GM12878 (cell line): Measurements from ENCODE around the gene ATP5F1B. TPM values are rescaled to one million over a fixed set of nuclear protein-coding genes. Genes with fewer than 3 reads are reported as not detected.

Source experiments
- BCL11A ChIP-seq: IDR thresholded peaks from 2 replicates; pipeline ENCODE4 v1.6.1; 2011; ENCODE audit warnings: low read depth, low read length
- CEBPB ChIP-seq, 2 experiments: fragments of 150-350 bp in 1 of 2; IDR thresholded peaks; 2 replicates each; pipeline ENCODE4 v1.6.1; 2012 to 2014; ENCODE audit warnings: low read depth in 2 of 2, low read length in 2 of 2, borderline replicate concordance in 1 of 2, inconsistent platforms in 1 of 2
- CHD4 ChIP-seq: fragments of 200-600 bp; sonication (generic); IDR thresholded peaks from 2 replicates; pipeline ENCODE4 v1.6.1; 2016; ENCODE audit warnings: mild to moderate bottlenecking
- IKZF1 ChIP-seq: fragments of 450-650 bp; conservative IDR thresholded peaks from 2 replicates; pipeline ENCODE4 v1.6.1; 2017; ENCODE audit warnings: antibody characterized with exemption, mild to moderate bottlenecking
- IKZF2 ChIP-seq, 2 experiments: fragments of 450-650 bp; IDR thresholded peaks; 2 replicates each; pipeline ENCODE4 v1.6.1; 2017; ENCODE audit warnings: mild to moderate bottlenecking in 2 of 2, moderate library complexity in 2 of 2
- MTA2 ChIP-seq: fragments of 450-650 bp; IDR thresholded peaks from 2 replicates; pipeline ENCODE4 v1.6.1; 2016; ENCODE audit warnings: low read depth, mild to moderate bottlenecking, moderate library complexity
- NKRF ChIP-seq: fragments of 450-650 bp; conservative IDR thresholded peaks from 2 replicates; pipeline ENCODE4 v1.6.1; 2017; ENCODE audit warnings: mild to moderate bottlenecking, moderate library complexity
- SP1 ChIP-seq: IDR thresholded peaks from one replicate; pipeline ENCODE4 v1.6.1; 2011; ENCODE audit warnings: low read depth, low read length
- SUZ12 ChIP-seq: fragments of 200-600 bp; sonication (generic); IDR thresholded peaks from one replicate; pipeline ENCODE4 v1.6.1; 2018; ENCODE audit warnings: antibody characterized with exemption, mild to moderate bottlenecking; ENCODE audit not compliant: unreplicated experiment
- YY1 ChIP-seq: IDR thresholded peaks from 2 replicates; pipeline ENCODE4 v1.6.1; 2011; ENCODE audit warnings: low read depth, mild to moderate bottlenecking, low read length
- polyA plus RNA-seq, 11 experiments: library from polyadenylated mRNA; depleted of rRNA in 4 of 11; unstranded in 6 of 11; stranded (reverse) in 5 of 11; fragments of >200 nt; fragmentation: Nextera tagmentation in 4 of 11; fragmentation: Illumina TruSeq in 1 of 11; extraction: Ambion mirVana in 4 of 11; extraction: Trizol in 1 of 11; gene quantifications; 1 replicate in 1 of 11; 2 replicates in 10 of 11; pipeline versions ENCODE4 v1.2.1 to v1.2.3, GENCODE V29; 2011 to 2016; ENCODE audit warnings: inconsistent platforms in 2 of 11, missing spikeins in 2 of 11, low read depth in 1 of 11
- total RNA-seq, 4 experiments: library from RNA; depleted of rRNA in 3 of 4; stranded (reverse); fragments of >200 nt in 3 of 4; fragmentation: Illumina TruSeq in 1 of 4; extraction: Trizol in 1 of 4; gene quantifications; 2 replicates each; pipeline versions ENCODE4 v1.2.1 to v1.2.3, GENCODE V29; 2013 to 2021
- TF ChIP-seq, protein P1 (sequence below): fragments of 450-650 bp; formaldehyde crosslinking; IDR thresholded peaks from 2 replicates; pipeline ENCODE4 v1.4.0; 2020; ENCODE audit warnings: mild to moderate bottlenecking, moderate library complexity

Gene ATP5F1B
- total and polyA plus RNA-seq, 10 of the 15 experiments (the other 5 are each of a cell fraction or from before 2014, with no cell fraction given): 671 to 1,908 (median 1,031) TPM

DNA sequence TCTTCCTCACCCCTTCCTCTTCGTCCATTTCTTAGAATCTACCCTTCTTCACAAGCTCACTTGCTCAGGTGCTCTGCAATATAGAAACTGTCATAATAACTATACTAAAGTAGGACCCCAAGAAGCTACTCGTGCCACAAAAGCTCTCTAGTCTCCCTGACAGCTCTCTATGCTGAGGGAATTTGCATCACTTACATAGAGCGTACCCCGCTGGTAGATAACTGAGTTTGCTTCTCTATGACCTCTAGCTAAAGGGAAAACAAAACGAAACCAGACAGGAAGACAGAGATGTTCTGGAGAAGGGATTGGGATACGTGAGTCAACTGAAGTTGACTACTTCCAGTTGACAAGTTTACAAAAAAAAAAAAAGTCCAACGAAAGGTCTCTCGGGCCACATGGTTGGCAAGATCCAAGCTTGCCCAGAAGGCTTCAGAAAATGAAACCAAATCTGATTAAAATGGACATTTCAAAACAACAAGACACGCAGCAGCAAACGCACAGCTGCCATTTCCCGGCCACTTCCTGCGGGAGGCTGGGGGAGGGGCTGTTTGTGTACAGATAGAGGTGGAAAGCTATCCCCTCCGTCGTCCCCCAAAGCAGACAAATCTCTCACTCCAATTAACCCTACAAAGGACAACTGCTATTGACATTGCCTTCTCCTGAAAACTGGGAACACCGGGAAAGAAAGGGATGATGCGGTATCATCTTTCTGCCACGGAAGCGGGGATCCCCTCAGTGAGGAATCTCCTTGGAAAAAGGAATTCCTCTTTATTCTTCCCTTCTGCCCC, 16.9 kb downstream of the ATP5F1B start (continued):
- TF ChIP-seq, protein P1, sequence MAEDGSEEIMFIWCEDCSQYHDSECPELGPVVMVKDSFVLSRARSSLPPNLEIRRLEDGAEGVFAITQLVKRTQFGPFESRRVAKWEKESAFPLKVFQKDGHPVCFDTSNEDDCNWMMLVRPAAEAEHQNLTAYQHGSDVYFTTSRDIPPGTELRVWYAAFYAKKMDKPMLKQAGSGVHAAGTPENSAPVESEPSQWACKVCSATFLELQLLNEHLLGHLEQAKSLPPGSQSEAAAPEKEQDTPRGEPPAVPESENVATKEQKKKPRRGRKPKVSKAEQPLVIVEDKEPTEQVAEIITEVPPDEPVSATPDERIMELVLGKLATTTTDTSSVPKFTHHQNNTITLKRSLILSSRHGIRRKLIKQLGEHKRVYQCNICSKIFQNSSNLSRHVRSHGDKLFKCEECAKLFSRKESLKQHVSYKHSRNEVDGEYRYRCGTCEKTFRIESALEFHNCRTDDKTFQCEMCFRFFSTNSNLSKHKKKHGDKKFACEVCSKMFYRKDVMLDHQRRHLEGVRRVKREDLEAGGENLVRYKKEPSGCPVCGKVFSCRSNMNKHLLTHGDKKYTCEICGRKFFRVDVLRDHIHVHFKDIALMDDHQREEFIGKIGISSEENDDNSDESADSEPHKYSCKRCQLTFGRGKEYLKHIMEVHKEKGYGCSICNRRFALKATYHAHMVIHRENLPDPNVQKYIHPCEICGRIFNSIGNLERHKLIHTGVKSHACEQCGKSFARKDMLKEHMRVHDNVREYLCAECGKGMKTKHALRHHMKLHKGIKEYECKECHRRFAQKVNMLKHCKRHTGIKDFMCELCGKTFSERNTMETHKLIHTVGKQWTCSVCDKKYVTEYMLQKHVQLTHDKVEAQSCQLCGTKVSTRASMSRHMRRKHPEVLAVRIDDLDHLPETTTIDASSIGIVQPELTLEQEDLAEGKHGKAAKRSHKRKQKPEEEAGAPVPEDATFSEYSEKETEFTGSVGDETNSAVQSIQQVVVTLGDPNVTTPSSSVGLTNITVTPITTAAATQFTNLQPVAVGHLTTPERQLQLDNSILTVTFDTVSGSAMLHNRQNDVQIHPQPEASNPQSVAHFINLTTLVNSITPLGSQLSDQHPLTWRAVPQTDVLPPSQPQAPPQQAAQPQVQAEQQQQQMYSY (CRISPR knock-in tag): no peak
- TF ChIP-seq SUZ12: no peak
- no peak for TF ChIP-seq CEBPB (IDR thresholded peaks at IDR 0.05; ENCODE audit: borderline replicate concordance in 1 of 2, low read depth in 2 of 2, low read length in 2 of 2)
- TF ChIP-seq IKZF2 (IDR thresholded peaks at IDR 0.05): peak; percentile 79 to 82
- no peak for TF ChIP-seq BCL11A
- peak; percentile 16 for TF ChIP-seq SP1
- 0 out of 2 replicates have a peak, but pooled peaks have one; percentile 37 for TF ChIP-seq NKRF
- 0 out of 2 replicates have a peak, but pooled peaks have one; percentile 15 for TF ChIP-seq MTA2
- TF ChIP-seq IKZF1: peak; percentile 85
- TF ChIP-seq YY1: peak; percentile 88
- no peak for TF ChIP-seq CHD4
